ENCODE results near the gene TINAGL1. TPM values are rescaled to one million over a fixed set of nuclear protein-coding genes. Genes with fewer than 3 reads are reported as not detected.

TINAGL1 gene
- total RNA-seq, 1 experiment from 2014 or later = 57.9 TPM

DNA sequence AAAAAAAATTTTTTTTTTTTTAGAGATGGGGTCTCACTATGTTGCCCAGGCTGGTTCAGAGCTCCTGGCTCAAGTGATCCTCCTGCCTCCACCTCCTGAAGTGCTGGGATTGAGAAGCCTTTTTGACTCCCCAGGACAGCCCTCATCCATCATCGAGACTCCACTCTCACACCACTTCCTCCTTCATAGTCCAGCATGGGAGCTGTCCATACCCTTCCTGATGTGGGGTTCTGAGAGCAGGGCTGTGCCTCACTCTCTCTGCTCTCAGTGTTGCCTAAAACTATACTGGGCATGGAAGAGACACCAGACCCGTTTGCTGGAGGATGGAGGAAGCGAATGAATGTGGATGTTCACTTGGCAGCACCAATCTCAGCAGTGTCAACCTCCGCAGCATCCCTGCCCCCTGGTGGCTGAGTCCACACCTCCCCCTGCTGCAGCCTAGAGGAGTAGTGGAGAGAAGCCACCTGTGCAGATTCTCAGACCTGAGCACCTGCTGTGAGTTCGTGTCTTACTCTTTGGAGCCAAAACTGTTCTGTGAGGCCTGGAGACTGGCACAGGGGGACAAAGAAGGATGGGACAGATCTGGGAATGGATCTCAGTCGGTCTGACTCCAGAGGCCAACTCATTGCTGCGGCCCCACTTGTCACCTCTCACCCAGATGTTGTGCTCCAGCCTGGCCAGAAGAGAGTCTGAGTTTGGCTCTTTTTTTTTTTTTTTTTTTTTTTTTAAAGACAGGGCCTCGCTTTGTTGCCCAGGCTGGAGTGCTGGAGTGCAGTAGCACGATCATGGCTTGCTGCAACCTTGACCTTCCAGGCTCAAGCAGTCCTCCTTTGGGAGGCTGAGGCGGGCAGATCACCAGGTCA lies 17.7 kb downstream of the TINAGL1 start (continued):
- TF ChIP-seq, protein P1, sequence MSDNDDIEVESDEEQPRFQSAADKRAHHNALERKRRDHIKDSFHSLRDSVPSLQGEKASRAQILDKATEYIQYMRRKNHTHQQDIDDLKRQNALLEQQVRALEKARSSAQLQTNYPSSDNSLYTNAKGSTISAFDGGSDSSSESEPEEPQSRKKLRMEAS (IDR thresholded peaks at IDR 0.05) = no peak
- no peak for TF ChIP-seq ELF1 (IDR thresholded peaks at IDR 0.05; ENCODE audit: borderline replicate concordance, low read depth)
- no peak for TF ChIP-seq EZH2phosphoT487 (IDR thresholded peaks at IDR 0.05; ENCODE audit: borderline replicate concordance)
- TF ChIP-seq, protein P2, sequence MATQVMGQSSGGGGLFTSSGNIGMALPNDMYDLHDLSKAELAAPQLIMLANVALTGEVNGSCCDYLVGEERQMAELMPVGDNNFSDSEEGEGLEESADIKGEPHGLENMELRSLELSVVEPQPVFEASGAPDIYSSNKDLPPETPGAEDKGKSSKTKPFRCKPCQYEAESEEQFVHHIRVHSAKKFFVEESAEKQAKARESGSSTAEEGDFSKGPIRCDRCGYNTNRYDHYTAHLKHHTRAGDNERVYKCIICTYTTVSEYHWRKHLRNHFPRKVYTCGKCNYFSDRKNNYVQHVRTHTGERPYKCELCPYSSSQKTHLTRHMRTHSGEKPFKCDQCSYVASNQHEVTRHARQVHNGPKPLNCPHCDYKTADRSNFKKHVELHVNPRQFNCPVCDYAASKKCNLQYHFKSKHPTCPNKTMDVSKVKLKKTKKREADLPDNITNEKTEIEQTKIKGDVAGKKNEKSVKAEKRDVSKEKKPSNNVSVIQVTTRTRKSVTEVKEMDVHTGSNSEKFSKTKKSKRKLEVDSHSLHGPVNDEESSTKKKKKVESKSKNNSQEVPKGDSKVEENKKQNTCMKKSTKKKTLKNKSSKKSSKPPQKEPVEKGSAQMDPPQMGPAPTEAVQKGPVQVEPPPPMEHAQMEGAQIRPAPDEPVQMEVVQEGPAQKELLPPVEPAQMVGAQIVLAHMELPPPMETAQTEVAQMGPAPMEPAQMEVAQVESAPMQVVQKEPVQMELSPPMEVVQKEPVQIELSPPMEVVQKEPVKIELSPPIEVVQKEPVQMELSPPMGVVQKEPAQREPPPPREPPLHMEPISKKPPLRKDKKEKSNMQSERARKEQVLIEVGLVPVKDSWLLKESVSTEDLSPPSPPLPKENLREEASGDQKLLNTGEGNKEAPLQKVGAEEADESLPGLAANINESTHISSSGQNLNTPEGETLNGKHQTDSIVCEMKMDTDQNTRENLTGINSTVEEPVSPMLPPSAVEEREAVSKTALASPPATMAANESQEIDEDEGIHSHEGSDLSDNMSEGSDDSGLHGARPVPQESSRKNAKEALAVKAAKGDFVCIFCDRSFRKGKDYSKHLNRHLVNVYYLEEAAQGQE (IDR thresholded peaks at IDR 0.05; ENCODE audit: low read depth) = no peak

DNA sequence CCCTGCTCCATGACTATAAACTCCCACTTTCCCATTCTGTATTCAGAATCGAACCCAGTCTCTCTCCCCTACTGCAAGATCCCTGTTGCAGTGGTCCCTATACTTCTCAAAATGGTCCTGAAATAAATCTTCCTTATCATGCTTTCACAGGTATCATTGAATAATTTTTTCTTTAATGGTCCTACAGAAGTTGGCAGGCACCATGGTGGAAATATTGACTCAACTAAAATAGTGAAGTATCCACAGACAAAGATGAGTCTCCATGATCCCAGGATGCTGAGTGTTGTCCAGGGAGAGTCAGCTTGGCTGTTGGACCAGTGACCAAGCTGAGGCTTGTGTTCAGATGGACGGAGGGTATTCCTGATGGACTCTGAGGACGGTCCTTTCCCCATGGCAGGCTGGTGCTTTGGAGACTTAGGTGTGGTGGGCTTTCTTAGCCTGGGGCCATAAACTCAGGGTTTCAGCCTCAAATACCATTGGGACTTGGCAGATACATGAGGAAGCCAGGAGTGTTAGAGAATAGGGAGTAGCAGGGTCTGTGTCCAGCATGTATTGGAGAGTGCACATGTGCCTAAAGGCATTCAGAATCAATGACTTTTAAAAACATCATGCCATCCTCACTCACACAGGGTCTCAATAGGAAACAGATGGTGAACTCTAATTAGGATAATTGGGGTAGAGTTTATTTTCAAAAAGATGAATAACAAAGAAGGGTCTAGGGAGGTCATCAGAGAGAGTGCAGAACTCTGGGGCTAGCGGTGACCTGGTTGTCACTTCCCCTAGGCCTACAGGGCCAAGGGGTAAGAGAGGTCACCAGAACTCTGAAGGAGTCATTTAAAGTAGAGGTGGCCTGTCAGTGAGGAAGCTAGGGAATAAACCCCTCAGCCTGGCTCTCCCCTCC lies 19.8 kb downstream of the TINAGL1 start:
- H3K4me1 ChIP-seq (ENCODE audit: control insufficient read depth in 1 of 2, insufficient read depth in 2 of 2, low read length in 2 of 2) = peaks cover 18 to 21% of the 10 kb centered on the region in 2 experiments
- H3K4me3 ChIP-seq (replicated peaks in 1 of 2; ENCODE audit: low read depth in 1 of 2, low read length in 2 of 2) = no peak overlapping the region
- no peaks in the 10 kb centered on the region for H3K36me3 ChIP-seq (ENCODE audit: control insufficient read depth in 1 of 2, insufficient read depth in 2 of 2, low read length in 2 of 2)
- TF ChIP-seq EGR1 (IDR thresholded peaks at IDR 0.05; ENCODE audit: low read depth) (no peak), ATF3 (IDR thresholded peaks at IDR 0.05) (no peak), ZFX (IDR thresholded peaks at IDR 0.05) (no peak), SIN3A (IDR thresholded peaks at IDR 0.05; ENCODE audit: low read depth) (no peak), EZH2phosphoT487 (IDR thresholded peaks at IDR 0.05; ENCODE audit: borderline replicate concordance) (no peak), FOSL1 (IDR thresholded peaks at IDR 0.05; ENCODE audit: low read depth) (no peak), SP1 (IDR thresholded peaks at IDR 0.05; ENCODE audit: low read depth) (no peak), JUND (IDR thresholded peaks at IDR 0.05) (no peak), EZH2 (IDR thresholded peaks at IDR 0.05) (no peak), TCF7L2 (IDR thresholded peaks at IDR 0.05; ENCODE audit: borderline replicate concordance, extremely low read depth, insufficient read depth, insufficient read length) (no peak), CBX3 (IDR thresholded peaks at IDR 0.05; ENCODE audit: low read depth) (no peak), ZNF274 (IDR thresholded peaks at IDR 0.05; ENCODE audit: low read depth, low read length) (no peak), POLR2A (IDR thresholded peaks at IDR 0.05; ENCODE audit: borderline replicate concordance, extremely low read depth, insufficient read depth, insufficient read length) (no peak)
- no TSS peak for BruUV-seq (replicated peaks)
- no peaks in the 10 kb centered on the region for H3K79me2 ChIP-seq (ENCODE audit: insufficient read depth, low read length)
- ChIA-PET POLR2A (no interaction called here), CTCF (interaction anchor here (1.4 kb wide), 1 partner anchor 47 kb away, joined by 4 read pairs; no protein-coding TSS in a partner anchor), RAD21 (ENCODE audit: low non-redundant PET in 1 of 2, low total read pairs in 2 of 2, uncharacterized antibody in 2 of 2, unreplicated experiment in 2 of 2) (no interaction called here)
- no peaks in the 10 kb centered on the region for H3K27me3 ChIP-seq (ENCODE audit: insufficient read depth, low read length)
- H4K20me1 ChIP-seq (ENCODE audit: insufficient read depth) = no peaks in the 10 kb centered on the region
- H3K9ac ChIP-seq (ENCODE audit: low read length) = no peak overlapping the region
- H3K9me3 ChIP-seq (ENCODE audit: control insufficient read depth in 1 of 2, insufficient read depth in 1 of 2, low read depth in 1 of 2, low read length in 2 of 2) = no peaks in the 10 kb centered on the region
- no peak overlapping the region for H2AFZ ChIP-seq (ENCODE audit: low read depth, low read length, poor library complexity, severe bottlenecking)
- DNase-seq (ENCODE audit: low read depth, low spot score) (no peak), ATAC-seq (no peak)
- no peak overlapping the region for H3K4me2 ChIP-seq (ENCODE audit: low read length)
- H3K27ac ChIP-seq (ENCODE audit: low read depth, low read length) = no peak overlapping the region
- intact Hi-C loops (cut with micrococcal nuclease) = no loop called here
- H3K9me2 ChIP-seq (ENCODE audit: insufficient read depth) = no peaks in the 10 kb centered on the region
